Measurements from ENCODE around the gene HIF3A. TPM values are rescaled to one million over a fixed set of nuclear protein-coding genes. Genes with fewer than 3 reads are reported as not detected.
A peak's percentile ranks its signal among the peaks of the same experiment; 100 is the strongest.

HIF3A gene
- polyA plus RNA-seq, 1 donor (not counting 4 experiments of a cell fraction or from before 2014, with no cell fraction given) = 0.01 TPM

DNA sequence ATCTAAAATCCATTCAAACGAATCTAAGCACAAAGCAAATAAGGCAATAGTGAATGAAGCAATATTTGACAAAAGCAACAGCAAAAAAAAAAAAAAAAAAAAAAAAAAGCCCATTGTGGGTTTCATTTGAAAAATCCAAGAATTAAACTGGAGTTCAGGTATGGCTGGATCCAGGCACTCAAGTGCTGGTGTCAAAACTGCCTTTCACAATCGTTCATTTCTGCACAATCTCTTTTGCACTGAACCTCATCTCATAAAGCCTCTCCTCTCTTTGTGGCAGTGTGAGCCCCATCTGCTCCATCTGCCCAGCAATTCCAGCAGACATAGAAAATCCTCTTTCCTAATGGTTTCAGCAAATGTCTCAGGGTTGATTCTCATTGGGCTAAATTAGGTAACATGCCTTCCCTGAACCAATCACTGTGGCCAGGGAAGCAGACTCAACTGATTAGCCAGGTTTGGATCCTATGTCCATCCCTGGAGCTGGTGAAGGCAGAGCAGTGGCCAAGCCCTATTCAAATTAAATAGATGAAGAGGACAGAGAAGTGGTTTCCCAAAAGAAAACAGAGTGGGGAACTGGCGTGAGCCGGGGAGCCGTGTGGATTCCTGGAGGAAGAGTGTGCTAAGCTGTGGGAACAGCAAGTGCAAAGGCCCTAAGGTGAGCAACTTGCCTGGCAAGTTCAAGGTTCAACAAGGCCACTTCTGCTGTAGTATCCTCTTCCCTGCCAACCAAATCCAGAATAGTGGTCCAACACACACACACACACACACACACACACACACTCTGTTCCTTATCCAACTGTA lies 1.2 kb upstream of the HIF3A start:
- FAIRE-seq (no peak), DNase-seq (ENCODE audit: low read depth, low spot score) (no peak)
- TF ChIP-seq, protein P1, sequence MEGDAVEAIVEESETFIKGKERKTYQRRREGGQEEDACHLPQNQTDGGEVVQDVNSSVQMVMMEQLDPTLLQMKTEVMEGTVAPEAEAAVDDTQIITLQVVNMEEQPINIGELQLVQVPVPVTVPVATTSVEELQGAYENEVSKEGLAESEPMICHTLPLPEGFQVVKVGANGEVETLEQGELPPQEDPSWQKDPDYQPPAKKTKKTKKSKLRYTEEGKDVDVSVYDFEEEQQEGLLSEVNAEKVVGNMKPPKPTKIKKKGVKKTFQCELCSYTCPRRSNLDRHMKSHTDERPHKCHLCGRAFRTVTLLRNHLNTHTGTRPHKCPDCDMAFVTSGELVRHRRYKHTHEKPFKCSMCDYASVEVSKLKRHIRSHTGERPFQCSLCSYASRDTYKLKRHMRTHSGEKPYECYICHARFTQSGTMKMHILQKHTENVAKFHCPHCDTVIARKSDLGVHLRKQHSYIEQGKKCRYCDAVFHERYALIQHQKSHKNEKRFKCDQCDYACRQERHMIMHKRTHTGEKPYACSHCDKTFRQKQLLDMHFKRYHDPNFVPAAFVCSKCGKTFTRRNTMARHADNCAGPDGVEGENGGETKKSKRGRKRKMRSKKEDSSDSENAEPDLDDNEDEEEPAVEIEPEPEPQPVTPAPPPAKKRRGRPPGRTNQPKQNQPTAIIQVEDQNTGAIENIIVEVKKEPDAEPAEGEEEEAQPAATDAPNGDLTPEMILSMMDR (optimal IDR thresholded peaks at IDR 0.05 in 1 of 3, IDR thresholded peaks at IDR 0.05 in 1 of 3, conservative IDR thresholded peaks at IDR 0.05 in 1 of 3; ENCODE audit: extremely low read depth in 1 of 3, insufficient read depth in 2 of 3, low read length in 3 of 3) = no peak
- peak; percentile 46 for TF ChIP-seq EZH2 (IDR thresholded peaks at IDR 0.05; ENCODE audit: low read length)
- no peak overlapping the region for H2AFZ ChIP-seq (ENCODE audit: control insufficient read depth, low read length)
- no peak overlapping the region for H3K9ac ChIP-seq (ENCODE audit: control insufficient read depth, extremely low read depth, insufficient read depth, low read length)
- H3K4me1 ChIP-seq (ENCODE audit: control insufficient read depth, extremely low read depth, insufficient read depth, low read length) = peaks cover 6% of the 10 kb centered on the region
- no peaks in the 10 kb centered on the region for H3K9me3 ChIP-seq (ENCODE audit: control insufficient read depth, low read depth, low read length)
- peaks cover 19% of the 10 kb centered on the region for H3K27me3 ChIP-seq (ENCODE audit: control insufficient read depth, extremely low read depth, insufficient read depth, low read length)
- no peak overlapping the region for H3K4me3 ChIP-seq (ENCODE audit: control insufficient read depth in 2 of 3, extremely low read depth in 1 of 3, insufficient read depth in 2 of 3, low read depth in 1 of 3, low read length in 3 of 3)
- H3K9me1 ChIP-seq (ENCODE audit: control insufficient read depth, extremely low read depth, insufficient read depth, low read length) = no peaks in the 10 kb centered on the region
- dilution Hi-C loops (cut with MboI; ENCODE audit: extremely low pct_ligation_motif_present, low sequenced_read_pairs) = no loop called here
- H3K79me2 ChIP-seq (ENCODE audit: control insufficient read depth, insufficient read depth, low read length) = no peaks in the 10 kb centered on the region
- H3K36me3 ChIP-seq (ENCODE audit: control insufficient read depth in 2 of 2, extremely low read depth in 1 of 2, insufficient read depth in 2 of 2, low read length in 2 of 2) = no peaks in the 10 kb centered on the region
- no peaks in the 10 kb centered on the region for H4K20me1 ChIP-seq (ENCODE audit: control insufficient read depth, extremely low read depth, insufficient read depth, low read length)
- H3K4me2 ChIP-seq (ENCODE audit: control insufficient read depth, extremely low read depth, insufficient read depth, low read depth, low read length) = no peak overlapping the region
- H3K27ac ChIP-seq (ENCODE audit: control insufficient read depth, insufficient read depth, low read length) = no peak overlapping the region

DNA sequence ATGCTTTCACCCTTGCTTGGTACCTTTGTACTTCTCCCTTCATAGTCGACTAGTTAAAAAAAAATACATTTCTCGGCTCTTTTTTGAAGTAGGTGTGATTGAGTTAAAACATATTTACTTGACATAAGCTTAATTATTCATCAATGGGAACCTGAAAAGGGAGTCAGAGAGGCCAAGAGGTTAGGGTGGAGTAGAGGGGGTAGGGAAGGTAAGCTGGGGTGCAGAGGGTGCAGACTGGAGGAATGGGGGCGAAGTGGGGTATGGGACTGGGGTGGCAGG lies 701 bp upstream of the HIF3A start:
- FAIRE-seq = no peak
- TF ChIP-seq EZH2 (IDR thresholded peaks at IDR 0.05; ENCODE audit: low read length) = no peak
- TF ChIP-seq, protein P1 (optimal IDR thresholded peaks at IDR 0.05 in 1 of 3, IDR thresholded peaks at IDR 0.05 in 1 of 3, conservative IDR thresholded peaks at IDR 0.05 in 1 of 3; ENCODE audit: extremely low read depth in 1 of 3, insufficient read depth in 2 of 3, low read length in 3 of 3) = no peak
- no peak overlapping the region for H3K4me3 ChIP-seq (ENCODE audit: control insufficient read depth in 2 of 3, extremely low read depth in 1 of 3, insufficient read depth in 2 of 3, low read depth in 1 of 3, low read length in 3 of 3)
- no peaks in the 10 kb centered on the region for H4K20me1 ChIP-seq (ENCODE audit: control insufficient read depth, extremely low read depth, insufficient read depth, low read length)
- H3K9me3 ChIP-seq (ENCODE audit: control insufficient read depth, low read depth, low read length) = no peaks in the 10 kb centered on the region
- peaks cover 19% of the 10 kb centered on the region for H3K27me3 ChIP-seq (ENCODE audit: control insufficient read depth, extremely low read depth, insufficient read depth, low read length)
- no peak overlapping the region for H3K4me2 ChIP-seq (ENCODE audit: control insufficient read depth, extremely low read depth, insufficient read depth, low read depth, low read length)
- no peak overlapping the region for H2AFZ ChIP-seq (ENCODE audit: control insufficient read depth, low read length)
- peaks cover 6% of the 10 kb centered on the region for H3K4me1 ChIP-seq (ENCODE audit: control insufficient read depth, extremely low read depth, insufficient read depth, low read length)
- H3K9me1 ChIP-seq (ENCODE audit: control insufficient read depth, extremely low read depth, insufficient read depth, low read length) = no peaks in the 10 kb centered on the region
- no peaks in the 10 kb centered on the region for H3K36me3 ChIP-seq (ENCODE audit: control insufficient read depth in 2 of 2, extremely low read depth in 1 of 2, insufficient read depth in 2 of 2, low read length in 2 of 2)
- no peak overlapping the region for H3K9ac ChIP-seq (ENCODE audit: control insufficient read depth, extremely low read depth, insufficient read depth, low read length)
- no peak for DNase-seq (ENCODE audit: low read depth, low spot score)
- dilution Hi-C loops (cut with MboI; ENCODE audit: extremely low pct_ligation_motif_present, low sequenced_read_pairs) = no loop called here
- no peak overlapping the region for H3K27ac ChIP-seq (ENCODE audit: control insufficient read depth, insufficient read depth, low read length)
- H3K79me2 ChIP-seq (ENCODE audit: control insufficient read depth, insufficient read depth, low read length) = no peaks in the 10 kb centered on the region

All from keratinocyte (primary cell).